HT1080 (cell line): Measurements from ENCODE around the gene WDR26. TPM values are rescaled to one million over a fixed set of nuclear protein-coding genes. Genes with fewer than 3 reads are reported as not detected.
"Not testable (repeated sequence)": the region's sequence is repeated elsewhere in the genome, so short reads cannot be mapped to it uniquely, and the experiment has no call there.

Source experiments
- DNase-seq: peaks from one replicate; pipeline ENCODE4 v3.0.0-alpha.2; 2015; ENCODE audit warnings: low read depth
- polyA plus RNA-seq, 2 experiments: library from polyadenylated mRNA; depleted of rRNA; stranded (reverse); fragments of >200 nt; gene quantifications; 2 replicates each; pipeline ENCODE4 v1.2.3, GENCODE V29; 2015
- total RNA-seq: library from RNA; depleted of rRNA; stranded (reverse); fragments of >200 nt; shearing (Covaris generic); gene quantifications from 2 replicates; pipeline ENCODE4 v1.2.3, GENCODE V29; 2014; rRNA removed

WDR26 gene
- 18.1 and 27.4 TPM in 2 replicates for total RNA-seq
- polyA plus RNA-seq (2015; cell fraction: cytosol; rRNA removed), result 54.1 and 64.0 TPM in 2 replicates
- polyA plus RNA-seq (2015; cell fraction: nucleus; rRNA removed), result 82.7 and 86.7 TPM in 2 replicates

DNA sequence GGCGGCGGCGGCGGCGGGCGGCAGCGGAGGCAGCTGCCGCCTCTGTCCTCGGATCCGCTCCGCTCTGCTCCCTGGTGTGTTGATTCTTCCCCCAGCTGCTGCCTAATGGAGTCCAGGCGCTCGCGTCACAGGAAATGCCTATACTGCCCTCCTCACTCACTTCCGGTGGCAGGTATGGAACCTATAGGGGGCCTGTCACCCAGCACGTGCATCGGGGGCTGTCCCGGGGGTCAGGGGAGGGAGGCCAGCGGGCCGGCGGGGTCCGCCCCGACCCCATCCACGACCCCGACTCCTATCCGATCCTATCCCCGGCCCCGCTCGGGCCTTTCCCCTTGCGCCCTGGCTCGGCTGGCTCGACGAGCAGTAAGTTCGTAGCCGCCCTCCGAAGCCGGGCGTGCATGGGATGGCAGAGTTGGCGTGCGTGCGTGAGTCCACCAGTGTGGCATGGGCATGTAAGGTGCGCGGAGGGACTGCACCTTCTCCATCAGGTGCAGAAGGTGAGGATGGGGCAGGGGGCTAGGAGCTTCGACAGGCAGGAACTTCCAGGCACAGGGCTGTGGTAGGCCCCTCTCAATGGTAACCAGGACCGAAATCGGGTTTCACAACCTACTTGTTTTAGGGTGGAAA is at the start of gene WDR26:
Gene WDR26, minus strand, starts transcription at position 107 of the 627 bp plus-strand sequence.
- DNase-seq, result peak; percentile 76

DNA sequence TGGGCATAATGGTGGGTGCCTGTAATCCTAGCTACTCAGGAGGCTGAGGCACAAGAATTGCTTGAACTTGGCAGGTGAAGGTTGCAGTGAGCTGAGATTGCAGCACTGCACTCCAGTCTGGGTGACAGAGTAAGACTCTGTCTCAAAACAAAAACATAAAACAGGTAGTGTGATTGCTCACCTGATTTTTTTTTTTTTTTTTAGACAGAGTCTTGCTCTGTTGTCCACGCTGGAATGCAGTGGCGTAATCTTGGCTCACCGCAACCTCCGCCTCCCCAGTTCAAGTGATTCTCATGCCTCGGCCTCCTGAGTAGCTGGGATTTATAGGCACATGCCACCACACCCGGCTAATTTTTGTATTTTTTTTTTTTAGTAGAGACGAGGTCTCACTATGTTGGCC is 48.6 kb upstream of the WDR26 start:
- DNase-seq, result not testable (repeated sequence)

DNA sequence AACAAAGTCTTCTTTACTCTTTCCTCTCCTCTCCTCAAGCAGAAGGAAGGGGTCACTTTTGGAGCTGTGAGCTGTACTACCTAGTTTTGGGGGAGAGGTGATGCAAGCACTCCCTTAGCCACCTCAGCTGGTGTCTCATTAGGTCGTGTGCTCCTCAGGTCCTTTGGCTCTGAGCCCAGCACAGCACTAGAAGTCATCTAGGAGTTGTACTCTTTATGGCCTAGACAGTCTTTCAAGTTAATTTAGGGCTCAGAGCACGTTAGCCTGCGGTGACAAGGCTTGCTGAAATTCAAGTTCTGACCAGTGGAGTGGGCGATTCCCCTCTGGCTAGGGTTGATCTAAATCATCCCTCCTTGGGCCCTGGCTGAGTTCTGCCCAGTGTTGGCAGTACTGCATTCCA is 48.0 kb upstream of the WDR26 start:
- DNase-seq, result no peak

DNA sequence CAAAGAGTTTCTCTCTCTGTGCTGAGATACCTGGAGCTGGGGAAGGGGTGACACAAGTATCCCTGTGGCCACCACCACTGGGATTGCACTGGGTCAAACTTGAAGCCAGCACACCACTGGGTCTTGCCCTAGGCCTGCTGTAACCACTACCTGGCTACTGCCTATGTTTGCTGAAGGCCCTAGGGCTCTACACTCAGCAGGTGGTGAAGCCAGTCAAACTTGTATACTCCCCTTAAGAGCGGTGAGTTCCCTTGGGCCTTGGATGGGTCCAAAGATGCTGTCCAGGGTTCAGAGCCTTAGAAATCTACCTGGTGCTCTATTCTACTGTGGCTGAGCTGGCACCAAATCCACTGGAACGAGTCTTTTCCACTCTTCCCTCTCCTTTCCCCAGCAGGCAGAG is 47.0 kb upstream of the WDR26 start:
- no peak for DNase-seq

DNA sequence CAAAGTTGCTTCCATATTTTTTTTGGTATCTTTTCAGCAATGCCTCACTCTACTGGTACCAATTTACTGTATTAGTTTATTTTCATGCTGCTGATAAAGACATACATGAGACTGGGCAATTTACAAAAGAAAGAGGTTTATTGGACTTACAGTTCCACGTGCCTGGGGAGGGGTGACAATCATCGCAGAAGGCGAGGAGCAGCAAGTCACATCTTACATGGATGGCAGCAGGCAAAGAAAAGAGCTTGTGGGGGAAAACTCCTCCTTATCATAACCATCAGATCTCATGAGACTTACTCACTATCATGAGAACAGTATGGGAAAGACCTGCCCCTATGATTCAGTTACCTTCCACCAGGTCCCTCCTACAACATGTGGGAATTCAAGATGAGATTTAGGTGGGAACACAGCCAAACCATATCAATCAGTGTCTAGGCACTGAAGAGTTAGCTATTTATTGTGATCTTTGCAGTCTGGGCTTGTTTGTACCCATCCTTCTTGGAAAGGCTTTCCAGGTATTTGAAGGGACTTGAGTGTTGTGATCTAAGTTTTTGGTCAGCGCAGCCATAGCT is 46.4 kb upstream of the WDR26 start:
- not testable (repeated sequence) for DNase-seq

DNA sequence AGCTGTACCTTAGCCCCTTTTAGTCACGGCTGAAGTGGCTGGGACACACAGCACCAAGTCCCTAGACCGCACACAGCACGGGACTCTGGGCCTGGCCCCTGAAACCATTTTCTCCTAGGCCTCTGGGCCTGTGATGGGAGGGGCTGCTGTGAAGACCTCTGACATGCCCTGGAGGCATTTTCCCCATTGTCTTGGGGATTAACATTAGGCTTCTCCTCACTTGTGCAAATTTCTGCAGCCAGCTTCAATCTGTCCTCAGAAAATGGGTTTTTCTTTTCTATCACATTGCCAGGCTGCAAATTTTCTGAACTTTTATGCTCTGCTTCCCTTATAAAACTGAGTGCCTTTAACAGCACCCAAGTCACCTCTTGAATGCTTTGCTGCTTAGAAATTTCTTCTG is 45.6 kb upstream of the WDR26 start:
- DNase-seq, result not testable (repeated sequence)

DNA sequence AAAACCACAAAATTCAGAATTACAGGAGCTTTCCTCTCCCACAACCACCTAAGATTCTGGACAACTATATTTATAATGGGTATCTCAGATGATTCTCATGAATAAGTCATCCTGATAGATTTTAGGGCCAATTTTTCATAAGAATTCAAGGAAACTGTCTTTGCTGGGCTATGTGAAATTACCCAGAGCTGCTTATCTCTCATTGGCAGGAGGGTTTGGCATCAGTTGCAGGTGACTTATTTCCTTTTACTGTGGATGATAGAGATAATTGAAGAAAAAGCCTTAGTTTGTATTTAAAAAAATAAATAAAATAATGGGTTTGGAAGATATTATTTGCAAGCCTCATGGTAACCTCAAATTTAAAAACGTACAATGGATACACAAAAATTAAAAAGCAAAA is 38.2 kb upstream of the WDR26 start:
- no peak for DNase-seq

DNA sequence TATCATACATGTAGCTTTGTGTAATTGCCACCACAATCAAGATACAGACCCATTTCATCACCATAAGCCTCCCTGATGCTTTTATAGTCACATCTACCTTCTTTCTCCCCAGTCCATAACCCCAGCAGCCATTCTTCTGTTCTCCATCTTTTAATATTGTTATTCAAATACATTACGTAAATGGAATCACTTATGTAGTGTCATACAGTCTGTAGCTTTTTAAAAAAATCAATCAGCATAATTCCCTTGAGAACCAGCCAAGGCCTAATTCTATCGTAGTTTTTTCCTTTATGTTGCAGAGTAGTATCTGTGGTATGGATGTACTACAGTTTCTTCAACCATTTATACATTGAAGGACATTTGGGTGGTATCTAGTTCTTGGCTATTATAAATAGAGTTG is 31.6 kb upstream of the WDR26 start:
- DNase-seq, result no peak

DNA sequence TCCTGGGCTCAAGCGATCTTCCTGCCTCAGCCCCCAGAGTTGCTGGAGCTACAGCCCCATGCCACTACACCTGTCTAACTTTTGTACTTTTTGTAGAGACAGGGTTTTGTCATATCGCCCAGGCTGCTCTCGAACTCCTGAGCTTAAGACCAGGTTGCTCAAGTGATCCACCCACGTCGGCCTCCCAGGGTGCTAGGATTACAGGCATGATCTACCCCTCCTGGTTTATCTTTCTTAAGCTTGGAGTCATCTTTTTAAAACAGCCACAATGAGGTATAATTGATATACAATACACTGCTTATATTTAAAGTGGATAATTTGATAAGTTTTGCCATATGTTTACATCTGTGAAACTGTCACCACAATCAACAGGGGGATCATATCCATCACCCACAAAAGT is 25.4 kb upstream of the WDR26 start:
- DNase-seq, result no peak

DNA sequence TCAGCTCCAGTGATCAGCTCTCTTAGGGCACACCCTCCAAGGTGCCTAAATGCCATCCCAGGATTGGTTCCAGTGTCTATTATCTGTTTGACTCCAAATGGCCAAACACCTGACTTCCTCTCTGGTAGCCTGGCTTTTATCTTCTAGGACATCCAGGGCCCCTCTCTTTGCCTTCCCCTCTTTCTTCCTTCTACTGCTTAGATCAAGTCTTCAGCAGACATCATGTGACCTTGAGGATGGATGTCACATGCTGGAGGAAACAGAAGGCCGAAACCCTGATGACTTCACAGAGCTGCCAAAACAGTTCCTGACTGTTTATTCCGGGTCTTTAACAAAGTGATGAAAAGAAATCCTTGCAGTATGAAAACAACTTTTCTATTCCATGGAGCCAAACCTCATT is 24.4 kb upstream of the WDR26 start:
- DNase-seq, result no peak

DNA sequence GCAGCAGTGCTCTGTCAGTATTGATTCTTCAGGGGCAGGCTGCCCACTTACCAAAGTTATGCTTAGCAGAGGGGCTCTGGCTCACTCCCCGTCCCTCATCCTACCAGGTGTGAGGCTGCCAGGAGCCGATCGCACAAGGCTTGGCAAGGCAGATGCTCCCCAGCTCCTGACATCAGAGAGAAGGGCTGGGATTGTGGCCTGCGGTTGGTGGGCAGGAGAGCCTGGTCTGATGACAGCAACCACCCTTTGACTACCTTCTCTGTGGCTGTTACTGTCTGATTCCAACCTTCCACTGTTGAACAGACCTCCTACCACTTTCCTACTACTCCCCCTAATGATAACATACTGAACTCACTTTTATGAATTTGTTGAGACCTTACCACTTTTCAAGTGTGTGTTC is 23.7 kb upstream of the WDR26 start:
- no peak for DNase-seq

DNA sequence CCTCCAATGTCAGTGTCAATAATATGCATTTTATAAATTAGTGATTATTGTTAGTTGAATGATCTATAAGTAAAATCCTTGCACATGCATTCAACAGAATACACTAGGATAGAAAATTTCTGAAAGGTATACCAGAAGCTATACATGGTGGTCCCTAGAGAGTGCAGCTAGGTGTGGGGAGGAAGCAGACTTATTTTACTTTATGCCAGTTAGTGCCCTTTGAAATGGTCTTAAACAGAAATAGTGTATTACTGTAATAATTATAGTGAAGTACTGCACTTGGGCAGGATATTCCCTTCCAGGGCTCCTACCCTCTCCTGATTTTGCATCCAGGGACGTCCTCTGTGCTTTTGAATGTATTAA is 23.2 kb upstream of the WDR26 start:
- DNase-seq, result no peak

DNA sequence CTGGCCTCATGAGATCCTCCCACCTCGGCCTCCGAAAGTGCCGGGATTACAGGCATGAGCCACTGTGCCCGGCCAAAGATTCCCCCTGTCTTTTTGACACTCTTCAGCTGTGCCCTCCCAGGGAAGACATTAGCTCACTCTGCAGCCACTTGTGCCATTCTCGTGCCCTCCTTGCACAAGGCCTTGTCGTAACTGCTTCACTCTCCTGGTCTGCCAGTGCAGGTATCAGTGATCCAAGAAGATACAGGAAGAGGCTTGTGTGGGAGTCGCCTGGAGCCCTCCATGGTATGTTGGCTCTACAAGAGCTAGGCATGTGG is 22.0 kb upstream of the WDR26 start:
- DNase-seq, result no peak

DNA sequence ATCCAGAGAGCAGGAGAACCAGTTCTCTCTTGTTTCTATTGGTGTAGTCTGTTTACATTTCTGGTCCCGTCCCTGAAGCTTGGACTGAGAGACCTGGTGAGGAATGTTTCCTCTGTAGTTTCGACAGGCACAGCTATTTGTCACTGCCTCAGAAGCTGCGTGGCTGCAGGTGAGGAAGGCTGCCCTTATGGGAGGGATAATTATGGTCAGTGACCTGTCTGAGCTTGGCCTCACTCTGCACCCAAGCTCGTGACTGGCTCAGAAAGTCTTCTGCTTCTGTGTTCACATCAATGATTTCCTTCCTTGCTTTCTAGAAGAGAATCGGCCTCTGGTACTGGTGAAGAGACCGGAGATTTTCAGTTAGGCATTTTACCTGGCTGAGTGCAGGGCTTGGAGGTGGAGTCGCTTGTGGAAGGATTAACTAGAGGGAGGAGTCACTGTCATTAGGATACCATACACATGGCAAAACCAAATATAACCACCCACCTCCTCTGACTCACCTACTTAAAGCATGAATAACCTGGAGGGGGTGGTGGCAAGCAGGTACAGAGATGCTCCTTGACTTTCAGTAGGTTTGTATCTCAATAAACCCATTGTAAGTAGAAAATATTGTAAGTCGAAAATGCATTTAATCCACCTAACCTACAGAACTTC is 19.9 kb upstream of the WDR26 start:
- no peak for DNase-seq

DNA sequence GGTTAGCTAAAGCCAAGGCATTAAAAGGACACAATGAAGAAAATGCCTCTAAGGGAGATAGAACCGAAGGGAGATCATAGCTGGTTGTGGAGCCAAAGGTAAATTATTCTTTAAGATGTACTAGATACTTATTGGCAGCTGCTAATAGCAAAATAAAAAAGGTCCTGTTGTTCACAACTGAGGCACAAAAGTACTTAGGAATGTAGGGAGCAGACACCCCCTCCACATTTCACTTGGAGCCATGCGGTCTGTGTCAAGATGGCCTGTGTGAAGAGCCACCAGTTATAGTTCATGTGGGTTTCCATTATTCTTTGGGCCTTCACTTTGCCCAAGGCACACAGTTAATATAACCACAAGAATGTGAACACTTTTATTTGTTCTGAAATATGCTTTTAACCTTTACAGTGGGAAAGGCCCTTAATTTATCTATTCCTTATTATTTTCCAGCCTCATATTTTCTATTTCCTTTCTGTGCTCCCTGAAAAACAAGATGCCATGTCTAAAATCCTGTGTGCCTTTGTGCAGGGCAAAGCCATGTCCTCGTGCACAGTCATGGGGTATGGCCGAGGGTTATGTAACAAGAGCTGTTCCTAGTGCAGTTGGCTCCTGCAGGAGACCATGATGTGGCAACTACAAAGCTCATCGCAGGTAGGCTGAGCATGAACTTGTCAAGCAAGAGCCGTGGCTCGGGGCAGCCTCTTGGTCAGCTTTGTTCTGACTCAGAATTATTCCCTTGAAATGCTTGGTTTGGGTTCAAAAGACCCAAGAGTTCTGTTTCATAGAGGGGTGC is 16.2 kb upstream of the WDR26 start:
- no peak for DNase-seq

DNA sequence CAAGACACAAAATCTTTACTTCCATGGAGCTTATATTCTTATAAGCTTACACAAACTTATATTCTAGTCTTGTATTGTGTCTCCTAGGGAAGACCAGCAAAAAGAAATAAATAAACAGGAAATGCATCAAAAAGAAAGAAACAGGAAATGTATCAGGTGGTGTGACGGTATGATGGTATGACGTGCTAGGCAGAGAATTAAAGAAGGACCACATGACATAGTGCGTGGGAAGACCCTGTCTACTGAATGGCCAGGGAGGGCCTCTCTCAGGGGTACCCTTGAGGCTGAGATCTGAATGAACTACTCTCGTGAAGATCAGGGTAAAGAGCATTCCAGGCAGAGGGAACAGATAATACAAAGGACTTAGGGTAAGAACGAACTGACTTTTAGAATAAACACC is 15.6 kb upstream of the WDR26 start:
- no peak for DNase-seq

DNA sequence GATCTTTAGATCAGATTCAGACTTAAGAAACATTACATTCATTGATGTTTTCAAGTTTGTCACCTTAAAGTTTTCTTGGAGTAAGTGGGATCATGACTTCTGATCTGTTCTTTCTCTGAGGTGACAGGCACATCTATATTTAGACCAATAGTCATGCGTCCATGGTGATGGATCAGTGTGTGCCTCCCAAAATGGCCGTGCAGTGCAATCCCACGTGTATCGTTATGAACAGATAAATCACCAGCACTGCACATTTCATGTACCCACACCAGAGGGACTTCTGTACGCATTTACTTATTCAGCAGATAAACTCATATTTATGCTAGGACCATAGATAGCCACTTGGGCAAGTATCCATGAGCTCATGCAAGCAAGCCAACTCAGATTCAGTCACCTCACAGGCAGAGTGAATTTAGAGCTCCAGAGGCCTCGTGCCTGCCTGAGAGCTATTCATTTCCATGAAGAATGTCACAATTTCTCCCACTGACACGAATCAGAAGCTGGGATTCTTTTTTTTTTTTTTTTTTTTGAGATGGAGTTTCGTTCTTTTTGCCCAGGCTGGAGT is 13.9 kb upstream of the WDR26 start:
- no peak for DNase-seq

DNA sequence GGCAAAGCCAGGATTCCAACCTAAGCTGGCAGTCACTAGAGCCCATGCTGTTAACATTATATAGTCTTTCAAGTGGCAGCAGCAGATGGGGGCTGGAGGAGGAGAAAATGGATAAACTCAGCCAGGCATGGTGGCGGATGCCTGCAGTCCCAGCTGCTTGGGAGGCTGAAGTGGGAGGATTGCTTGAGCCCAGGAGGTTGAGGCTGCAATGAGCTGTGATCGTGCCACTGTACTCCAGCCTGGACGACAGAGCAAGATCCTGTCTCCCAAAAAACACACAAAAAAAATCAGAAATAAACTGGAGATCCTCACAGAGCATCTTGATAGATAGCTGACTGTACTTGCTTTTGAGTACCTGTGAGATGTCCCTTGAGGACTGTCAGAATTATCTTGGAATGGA is 13.4 kb upstream of the WDR26 start:
- no peak for DNase-seq

DNA sequence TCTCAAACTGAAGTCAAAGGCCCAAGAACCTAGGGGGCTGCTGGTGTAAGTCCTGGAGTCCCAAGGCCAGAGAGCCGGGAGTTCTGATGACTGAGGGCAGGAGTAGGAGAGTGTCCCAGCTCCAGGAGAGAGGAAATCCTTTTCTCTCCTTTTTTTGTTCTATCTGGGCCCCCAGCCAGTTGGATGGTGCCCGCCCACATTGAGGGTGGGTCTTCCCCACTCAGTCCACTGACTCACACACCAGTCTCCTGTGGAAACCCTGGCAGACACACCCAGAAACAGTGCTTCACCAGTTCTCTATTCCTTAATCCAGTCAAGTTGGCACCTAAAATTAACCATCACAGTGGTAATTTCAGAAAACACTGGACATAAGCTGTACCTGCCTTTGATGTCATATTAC is 12.7 kb upstream of the WDR26 start:
- DNase-seq, result peak; percentile 87

DNA sequence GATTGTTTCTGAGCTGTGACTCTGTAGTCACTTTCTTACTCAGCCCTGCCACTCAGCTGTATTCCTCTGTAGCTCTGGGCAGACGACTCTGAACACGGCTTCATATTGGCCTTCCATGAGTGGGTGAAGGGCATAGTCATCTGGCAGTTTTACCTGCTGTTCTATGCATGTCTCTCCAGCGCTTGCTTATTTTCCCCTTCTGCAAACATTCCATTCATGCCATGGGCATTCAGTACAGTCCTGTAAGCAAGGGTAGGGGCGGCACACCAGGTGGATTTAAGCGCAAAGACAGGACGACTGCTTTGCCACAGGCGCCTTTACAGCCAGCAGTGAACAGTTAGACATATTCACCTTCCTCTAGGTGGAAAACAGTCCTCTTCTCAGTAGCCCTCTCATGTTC is 4.4 kb upstream of the WDR26 start:
- DNase-seq, result no peak

DNA sequence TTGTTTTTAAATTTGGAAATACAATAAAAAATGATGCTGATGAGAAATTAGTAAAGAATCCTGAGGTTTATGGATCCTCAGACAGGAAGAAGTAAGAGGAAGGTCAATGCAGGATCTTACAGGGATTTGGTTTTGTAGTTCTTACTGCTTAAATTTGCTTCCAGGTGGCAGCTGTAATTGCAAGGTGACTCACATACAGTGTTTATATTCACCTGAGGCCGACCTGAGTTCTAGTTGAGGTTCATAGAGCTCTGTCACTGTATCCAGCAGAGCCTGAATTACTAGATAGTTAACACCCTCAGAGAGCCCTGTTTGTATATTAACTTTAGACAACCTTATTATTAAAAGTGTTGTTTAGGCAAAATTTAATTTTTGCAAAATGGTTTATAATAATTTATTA is 1.4 kb upstream of the WDR26 start:
- DNase-seq, result no peak

DNA sequence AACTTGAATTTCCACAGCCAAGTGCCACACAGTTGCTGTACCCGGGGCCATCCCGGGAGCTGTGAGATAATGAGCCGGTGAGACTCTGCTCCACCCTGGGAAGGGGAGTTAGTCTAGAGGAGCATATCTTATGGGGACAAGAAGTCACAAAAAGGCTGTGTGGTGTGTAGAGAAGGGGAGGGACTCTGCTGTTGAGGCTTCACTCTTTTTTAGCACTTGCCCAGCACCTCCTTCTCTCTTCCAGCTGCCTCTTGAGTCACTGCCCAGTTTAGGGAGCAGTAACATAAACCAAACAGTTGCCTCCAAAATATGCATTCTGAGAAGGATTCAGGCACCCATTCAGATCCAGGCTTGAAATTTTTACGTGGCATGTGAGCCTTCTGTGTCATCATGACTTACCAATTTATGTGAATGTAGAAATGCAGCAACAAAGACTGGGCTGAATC is 744 bp upstream of the WDR26 start:
- peak; percentile 49 for DNase-seq
